GM12873 (cell line): ENCODE data around the gene PRICKLE2.

ENCODE experiments used
- TF ChIP-seq, protein P1 (sequence below): IDR thresholded peaks from 2 replicates; pipeline ENCODE4 v1.5.1; 2012; ENCODE audit warnings: low read depth, mild to moderate bottlenecking, moderate library complexity, low read length, control low read depth; ENCODE audit not compliant: insufficient read depth; ENCODE audit errors: missing control alignments

The PRICKLE2 gene

DNA sequence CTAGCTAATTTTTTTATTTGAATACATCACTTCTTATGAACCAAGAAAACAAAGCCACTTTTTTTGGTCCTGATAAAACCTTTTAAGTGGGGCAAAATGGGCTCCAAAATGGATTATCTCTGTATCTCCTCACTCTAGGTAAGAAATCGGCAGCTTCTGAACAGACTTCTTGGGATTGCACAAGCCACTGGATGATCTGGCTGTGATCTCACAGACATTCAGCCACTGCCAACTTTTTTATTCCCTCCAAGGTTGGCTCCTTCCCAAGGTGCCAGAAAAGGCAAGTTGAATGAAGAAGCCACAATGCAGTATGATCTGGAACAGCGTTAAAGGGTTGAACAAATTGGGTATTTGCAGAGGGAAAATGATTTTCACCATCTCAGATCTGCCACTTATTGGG lies 73.2 kb downstream of the PRICKLE2 start:
- TF ChIP-seq, protein P1, sequence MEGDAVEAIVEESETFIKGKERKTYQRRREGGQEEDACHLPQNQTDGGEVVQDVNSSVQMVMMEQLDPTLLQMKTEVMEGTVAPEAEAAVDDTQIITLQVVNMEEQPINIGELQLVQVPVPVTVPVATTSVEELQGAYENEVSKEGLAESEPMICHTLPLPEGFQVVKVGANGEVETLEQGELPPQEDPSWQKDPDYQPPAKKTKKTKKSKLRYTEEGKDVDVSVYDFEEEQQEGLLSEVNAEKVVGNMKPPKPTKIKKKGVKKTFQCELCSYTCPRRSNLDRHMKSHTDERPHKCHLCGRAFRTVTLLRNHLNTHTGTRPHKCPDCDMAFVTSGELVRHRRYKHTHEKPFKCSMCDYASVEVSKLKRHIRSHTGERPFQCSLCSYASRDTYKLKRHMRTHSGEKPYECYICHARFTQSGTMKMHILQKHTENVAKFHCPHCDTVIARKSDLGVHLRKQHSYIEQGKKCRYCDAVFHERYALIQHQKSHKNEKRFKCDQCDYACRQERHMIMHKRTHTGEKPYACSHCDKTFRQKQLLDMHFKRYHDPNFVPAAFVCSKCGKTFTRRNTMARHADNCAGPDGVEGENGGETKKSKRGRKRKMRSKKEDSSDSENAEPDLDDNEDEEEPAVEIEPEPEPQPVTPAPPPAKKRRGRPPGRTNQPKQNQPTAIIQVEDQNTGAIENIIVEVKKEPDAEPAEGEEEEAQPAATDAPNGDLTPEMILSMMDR = no peak

DNA sequence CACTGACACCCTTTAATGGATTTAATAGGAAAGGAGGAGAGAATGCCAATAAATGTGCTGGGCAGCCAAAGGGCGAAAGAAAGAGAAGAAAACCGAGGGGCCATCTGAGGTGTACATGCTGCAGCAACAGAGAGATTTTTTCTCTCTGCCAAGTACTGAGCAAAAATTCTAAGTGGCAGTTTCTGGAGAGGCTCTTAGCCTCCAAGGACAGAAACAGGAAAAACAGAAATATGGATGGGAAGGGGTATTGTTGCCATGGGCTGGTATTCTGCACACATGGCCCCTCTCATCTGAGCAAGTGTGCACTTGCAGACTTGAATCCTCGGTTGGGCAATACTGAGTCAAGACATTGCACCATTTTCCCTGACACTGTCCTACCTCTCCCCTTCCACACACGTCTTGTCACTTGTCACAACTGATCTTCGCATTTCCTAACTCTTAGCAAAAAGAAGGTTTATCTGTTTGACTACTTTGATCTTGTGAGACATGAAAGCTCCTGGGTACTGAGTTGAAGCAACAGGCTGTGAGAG lies 73.9 kb downstream of the PRICKLE2 start:
- TF ChIP-seq, protein P1 = no peak

DNA sequence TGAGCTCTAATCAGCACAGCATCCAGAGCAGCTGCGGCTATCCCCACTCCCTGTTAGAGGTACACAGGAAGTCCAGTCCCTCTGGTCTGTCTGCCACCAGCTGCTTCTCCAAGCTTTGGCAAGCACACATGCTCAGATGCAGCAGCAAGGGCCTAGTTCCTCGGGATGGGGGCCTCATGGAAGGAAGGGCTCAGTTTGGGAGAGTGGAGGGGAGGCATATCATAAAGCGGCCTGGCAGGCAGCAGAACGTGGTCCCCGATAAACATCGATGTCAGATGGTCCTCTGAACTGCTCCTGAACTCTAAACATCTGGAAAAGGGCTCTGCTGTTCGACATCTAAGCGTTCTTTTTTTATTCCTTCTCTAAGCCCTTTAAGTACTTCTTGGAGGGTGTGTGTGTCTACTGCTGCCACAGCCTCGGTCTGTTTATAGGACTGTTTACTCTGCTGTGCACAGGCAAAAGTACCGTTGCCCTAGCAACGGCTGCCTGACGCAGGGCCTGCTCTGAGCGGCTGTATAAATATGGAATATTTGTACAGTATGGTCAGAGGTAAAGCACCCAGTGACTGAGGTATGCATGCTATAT lies 74.6 kb downstream of the PRICKLE2 start:
- TF ChIP-seq, protein P1 = no peak

DNA sequence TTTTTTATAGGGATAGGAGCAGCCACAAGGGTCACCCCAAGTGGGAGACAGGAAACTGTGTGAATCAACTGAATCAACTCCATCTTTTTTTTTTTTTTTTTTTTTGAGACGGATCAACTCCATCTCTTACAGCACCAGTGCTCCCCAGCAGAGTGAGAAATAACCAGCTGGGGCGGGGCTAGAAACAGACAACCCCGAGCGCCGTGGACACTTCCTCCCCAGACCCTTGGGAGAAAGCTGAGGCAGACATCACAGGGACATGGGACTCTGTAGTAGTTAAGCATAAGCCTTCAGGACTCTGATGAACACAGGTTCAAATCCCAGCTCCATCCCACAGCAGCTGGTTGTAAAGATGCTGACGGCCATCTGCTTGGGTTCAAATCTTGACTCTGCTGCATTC lies 75.4 kb downstream of the PRICKLE2 start:
- TF ChIP-seq, protein P1 = no peak

DNA sequence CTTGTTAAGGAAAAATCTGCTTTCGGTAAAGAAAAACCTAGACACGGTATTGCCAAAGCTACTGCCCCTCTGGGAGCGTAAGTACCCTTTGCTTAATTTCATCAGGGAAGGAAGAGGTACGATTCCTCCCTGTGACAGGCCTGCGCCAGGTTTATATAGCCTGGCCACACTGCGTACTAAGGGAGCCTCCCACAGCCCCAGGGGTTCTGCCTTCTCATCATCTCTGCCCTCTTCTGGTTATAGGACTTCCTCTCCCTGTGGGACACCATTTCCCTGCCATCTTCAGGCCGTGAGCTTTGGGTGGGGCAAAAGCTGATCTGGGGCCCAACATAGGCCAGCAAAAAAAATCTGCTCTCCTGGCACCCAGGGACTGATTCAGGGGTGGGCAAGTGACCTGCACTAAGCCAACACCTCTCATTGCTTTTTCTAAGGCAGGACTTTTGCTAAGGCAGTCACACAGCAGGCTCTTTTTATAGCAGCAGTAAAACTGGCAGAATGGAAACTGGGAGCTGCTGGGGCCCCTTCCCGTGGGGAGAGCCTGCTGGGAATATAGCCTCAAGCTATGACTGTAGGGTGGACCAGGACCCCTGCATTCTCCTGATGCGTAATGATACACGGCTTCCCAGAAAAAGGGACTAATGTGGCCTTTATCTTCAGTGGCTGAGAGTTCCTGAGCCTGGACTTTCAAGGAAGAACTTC lies 76.2 kb downstream of the PRICKLE2 start:
- TF ChIP-seq, protein P1 = no peak

DNA sequence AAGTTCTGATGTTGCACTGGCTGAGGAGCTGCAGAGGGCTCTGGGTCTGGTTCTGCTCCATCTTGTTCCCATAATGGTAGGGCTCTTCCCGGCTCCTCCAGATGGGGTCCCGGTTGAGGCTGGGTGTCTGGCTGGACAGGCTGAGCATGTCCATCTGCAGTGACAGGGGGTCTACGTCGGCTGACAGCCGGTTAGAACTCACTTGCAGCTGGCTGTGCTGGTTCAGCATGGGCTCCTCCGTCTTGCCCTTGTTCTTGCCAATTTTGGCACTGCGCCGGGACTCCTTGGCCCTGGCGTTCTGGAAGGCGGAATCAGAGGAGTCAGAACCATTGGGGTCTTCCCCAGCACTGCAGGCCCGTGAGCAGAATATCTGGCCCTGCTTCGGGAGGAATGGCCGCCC lies 78.1 kb downstream of the PRICKLE2 start:
- TF ChIP-seq, protein P1 = no peak

DNA sequence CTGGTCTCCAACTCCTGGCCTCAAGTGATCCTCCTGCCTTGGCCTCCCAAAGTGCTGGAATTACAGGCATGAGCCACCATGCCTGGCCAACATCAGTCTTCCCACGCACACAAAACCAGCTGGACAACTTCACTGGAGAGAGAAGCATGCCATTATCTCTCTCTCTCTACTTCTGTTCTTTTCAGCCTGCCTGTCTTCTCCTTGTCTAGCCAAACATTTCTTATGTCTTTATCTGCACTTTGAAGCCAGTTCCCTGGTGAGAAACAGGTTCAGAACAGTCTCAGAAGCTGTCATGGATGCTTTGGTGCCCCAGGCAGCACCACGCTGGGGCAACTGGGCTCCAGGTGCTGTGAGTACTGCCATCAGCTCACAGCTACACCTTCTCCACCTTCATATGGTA lies 79.8 kb downstream of the PRICKLE2 start:
- TF ChIP-seq, protein P1 = no peak
